GM19324 (cell line): ENCODE results near the gene OR1K1.
"Not testable (repeated sequence)": the region's sequence is repeated elsewhere in the genome, so short reads cannot be mapped to it uniquely, and the experiment has no call there.

Experiments used
- ATAC-seq: cut with Tn5 transposase; IDR thresholded peaks from one replicate; pipeline ENCODE4 v1.9.1; 2021; ENCODE audit warnings: mild to moderate bottlenecking, moderate library complexity; ENCODE audit not compliant: unreplicated experiment, low FRiP score

Gene OR1K1

DNA sequence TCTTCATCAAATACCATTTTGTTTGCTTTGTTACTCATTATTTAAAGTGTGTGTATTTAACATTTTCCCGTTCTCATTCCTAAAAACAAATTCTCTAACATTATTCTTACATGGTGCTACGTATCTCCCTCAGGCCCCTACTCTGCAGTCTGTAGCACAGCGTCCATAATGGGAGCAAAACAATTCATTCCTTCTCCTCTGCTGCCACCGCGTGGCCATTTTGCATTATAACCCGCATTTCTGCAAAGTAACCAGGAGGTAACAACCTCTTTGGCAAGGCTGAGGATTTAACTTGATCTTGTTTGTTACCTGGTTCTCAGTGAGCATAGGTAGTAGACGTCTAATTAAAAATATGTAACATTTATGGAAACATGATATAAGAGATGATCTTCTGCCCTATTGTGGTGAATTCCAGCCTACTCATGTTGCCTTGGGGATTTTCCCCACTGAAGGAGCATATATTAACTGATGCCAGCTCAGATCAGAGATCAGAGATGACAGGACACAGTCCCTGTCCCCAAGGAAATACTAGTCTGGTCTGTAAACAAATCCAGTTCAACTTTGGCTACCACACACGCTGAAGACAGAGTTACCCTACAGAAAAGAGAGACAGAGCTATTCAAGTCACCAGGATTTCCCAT lies 10.5 kb downstream of the OR1K1 start:
- ATAC-seq, result peak; percentile 62

GRCh38 chr9:122812736-122813135 lies 12.8 kb downstream of the OR1K1 start:
- ATAC-seq, result no peak

GRCh38 chr9:122814545-122814944 lies 14.6 kb downstream of the OR1K1 start:
- ATAC-seq, result no peak

GRCh38 chr9:122815544-122815943 lies 15.6 kb downstream of the OR1K1 start:
- ATAC-seq, result no peak

DNA sequence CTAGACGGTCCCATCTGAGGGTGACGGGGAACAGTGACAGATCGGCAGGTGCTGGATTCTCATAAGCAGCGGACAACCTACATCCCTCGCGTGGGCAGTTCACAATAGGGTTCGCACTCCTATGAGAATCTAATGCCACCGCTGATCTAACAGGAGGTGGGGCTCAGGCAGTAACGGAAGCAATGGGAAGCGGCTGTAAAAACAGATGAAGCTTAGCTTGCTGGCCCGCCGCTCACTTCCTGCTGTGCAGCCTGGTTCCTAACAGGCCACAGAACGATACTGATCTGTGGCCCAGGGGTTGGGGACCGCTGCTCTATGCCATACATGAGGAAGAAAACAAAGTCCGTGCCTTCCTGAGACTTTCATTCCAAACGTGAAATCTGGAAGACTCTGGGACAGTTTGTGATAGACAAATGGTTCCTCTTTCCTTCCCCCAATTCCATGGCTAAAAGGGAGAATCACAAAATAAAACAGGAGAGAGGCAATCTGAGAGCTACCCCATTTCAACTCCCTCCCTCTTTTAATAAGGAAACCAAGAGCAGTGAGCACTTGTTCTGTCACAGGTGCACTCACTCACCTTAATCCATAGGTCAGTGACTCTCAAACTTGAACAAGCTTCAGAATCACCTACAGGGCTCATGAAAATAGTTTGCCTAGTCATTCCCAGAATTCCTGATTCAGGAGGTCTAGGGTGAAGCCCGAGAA lies 16.4 kb downstream of the OR1K1 start:
- no peak for ATAC-seq

- no peak for ATAC-seq
Observed at GRCh38 chr9:122819326-122819725, 19.4 kb downstream of the OR1K1 start.

DNA sequence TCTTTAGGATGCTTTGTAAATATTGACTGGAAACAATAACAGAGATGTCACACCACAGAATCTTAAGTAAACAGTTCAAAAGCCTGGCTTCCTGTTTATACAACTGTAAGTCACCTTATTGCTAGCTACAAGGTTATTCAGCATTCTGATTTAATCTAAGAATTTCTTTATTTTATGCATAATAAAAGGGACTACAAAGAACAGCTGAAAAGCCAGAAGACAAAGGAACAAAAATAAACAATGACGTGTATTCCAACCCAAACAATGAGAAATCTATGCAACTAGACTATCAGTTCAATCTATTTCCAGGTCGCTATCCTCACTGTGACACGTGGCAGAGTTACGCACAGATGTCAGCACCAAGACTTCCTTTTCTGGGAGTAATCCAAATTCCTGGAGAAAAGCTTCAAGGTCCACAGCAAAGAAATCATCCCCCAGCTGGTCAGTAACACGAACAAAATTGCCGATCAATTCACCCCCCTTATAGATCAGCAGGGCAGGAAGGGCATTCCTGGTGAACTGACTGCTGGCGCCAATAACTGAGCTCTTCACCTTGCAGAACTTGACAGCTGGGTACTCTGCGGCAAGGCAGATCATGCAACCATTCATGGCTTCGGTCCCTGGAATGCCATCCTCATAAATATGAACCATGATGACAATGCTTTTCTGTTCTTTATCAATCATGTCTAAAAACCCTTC lies 20.0 kb downstream of the OR1K1 start:
- no peak for ATAC-seq

- ATAC-seq, result no peak
Observed at GRCh38 chr9:122820490-122820845, 20.5 kb downstream of the OR1K1 start.

- no peak for ATAC-seq
Observed at GRCh38 chr9:122821278-122821943, 21.5 kb downstream of the OR1K1 start.

- no peak for ATAC-seq
Observed at GRCh38 chr9:122822056-122822455, 22.1 kb downstream of the OR1K1 start.

DNA sequence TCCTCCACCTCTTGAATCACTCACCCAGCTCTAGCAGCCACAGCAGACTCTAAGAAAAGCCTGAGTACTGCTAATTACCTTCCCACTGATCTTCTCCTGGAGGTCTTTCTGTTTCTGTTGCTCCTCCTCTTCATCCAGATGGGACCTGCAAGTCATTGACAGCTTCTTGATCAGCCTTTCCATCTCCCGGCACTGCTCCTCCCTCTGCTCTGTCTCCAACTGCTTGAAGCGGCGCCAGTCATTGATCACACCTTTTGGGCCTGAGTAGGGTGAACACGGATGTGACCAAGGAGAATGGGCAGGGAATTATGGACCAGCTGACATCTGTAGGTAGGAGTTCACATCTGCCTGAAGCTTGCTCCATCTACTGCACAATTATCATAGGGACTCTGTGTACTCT lies 23.0 kb downstream of the OR1K1 start:
- ATAC-seq, result no peak

- ATAC-seq, result peak; percentile 15
Observed at GRCh38 chr9:122827761-122828093, 27.8 kb downstream of the OR1K1 start.

- ATAC-seq, result not testable (repeated sequence)
Observed at GRCh38 chr9:122828965-122829284, 29.0 kb downstream of the OR1K1 start.

DNA sequence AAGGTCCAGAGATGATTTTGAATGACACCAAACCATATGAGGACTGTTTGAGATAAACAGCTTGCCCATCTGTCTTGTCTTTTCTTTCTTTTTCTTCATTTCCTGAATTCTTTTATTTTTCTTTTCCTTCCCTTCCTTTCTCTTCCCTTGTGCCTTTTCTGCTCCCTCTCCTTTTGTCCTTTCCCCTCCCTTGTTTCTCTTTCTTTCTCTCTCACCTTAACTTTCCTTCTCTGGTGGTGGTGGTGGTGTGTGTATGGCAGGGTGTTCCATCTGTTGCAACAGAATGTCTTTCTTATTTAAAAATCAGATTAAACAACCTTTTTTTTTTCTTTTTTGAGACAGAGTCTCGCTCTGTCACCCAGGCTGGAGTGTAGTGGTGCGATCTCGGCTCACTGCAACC lies 32.3 kb downstream of the OR1K1 start:
- ATAC-seq, result no peak

- ATAC-seq, result peak; percentile 41
Observed at GRCh38 chr9:122835313-122835731, 35.4 kb downstream of the OR1K1 start.

DNA sequence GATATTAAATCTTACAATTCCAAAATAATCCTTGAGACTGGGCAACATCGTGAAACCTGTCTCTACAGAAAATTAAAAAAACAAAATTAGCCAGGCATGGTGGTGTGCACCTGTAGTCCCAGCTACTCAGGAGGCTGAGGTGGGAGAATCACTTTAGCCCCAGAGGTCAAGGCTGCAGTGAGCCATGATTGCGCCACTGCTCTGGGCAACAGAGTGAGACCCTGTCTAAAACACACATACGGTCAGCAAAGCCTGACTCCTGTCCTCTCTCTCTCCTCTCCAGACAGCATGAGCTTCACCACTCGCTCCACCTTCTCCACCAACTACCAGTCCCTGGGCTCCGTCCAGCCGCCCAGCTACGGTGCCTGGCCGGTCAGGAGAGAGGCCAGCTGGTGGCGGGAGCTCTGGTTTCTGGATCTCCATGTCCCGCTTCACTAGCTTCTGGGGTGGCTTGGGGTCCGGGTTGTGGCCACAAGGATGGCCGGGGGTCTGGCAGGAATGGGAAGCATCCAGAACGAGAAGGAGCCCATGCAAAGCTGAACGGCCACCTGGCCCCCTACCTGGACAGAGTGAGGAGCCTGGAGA lies 37.4 kb downstream of the OR1K1 start:
- ATAC-seq, result no peak

- ATAC-seq, result not testable (repeated sequence)
Observed at GRCh38 chr9:122838441-122838840, 38.5 kb downstream of the OR1K1 start.

DNA sequence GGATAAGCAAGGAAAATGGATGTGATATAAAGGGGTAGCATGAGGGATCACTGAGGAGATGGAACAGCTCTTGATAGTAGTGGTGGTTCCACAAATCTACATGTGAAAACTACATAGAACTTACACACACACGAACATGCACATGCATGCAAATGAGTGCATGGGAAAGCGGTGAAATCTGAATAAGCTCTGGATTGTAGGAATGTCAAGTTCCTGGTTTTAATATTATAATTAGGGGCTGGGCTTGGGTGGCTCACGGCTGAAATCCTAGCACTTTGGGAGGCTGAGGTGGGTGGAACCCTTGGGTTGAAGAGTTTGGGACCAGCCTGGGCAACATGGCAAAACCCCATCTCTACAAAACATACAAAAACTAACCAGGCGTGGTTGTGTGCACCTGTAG lies 41.6 kb downstream of the OR1K1 start:
- no peak for ATAC-seq

GRCh38 chr9:122844137-122844536 lies 44.2 kb downstream of the OR1K1 start:
- ATAC-seq, result no peak

- ATAC-seq, result no peak
Observed at GRCh38 chr9:122845116-122845515, 45.2 kb downstream of the OR1K1 start.

DNA sequence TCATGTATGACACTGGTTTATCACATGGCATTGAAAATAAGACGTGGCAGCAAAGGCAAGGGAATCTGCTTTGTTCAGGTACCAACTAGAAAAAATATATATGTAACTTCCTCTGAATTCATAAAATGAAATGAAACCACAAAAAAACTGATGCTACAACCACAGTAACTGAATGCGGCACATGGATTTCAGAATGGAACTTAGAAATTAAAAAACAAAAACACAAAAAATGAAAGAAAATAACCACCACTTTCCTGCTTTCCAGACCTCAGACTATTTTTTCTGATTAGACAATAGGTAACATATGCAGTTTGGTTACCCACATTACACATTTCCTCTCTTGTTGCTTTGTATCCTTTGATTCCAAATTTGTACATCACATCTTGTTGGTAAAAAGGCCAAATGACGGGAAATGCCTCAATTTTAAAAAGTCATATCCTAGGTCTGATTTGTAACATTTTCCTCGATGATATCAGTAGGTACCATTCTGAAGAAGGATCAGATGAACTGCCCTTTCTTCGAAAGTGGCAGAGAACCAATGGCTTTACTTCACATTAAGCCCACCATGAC lies 46.5 kb downstream of the OR1K1 start:
- ATAC-seq, result no peak
